Measurements from ENCODE around the gene FRMPD1. TPM values are rescaled to one million over a fixed set of nuclear protein-coding genes. Genes with fewer than 3 reads are reported as not detected.

FRMPD1 gene
- total and polyA plus RNA-seq, 2 of the 4 experiments (the other 2 are of a cell fraction): not detected

GRCh38 chr9:37700900-37701299 is 50.1 kb downstream of the FRMPD1 start:
- no TSS peak for BruUV-seq (replicated peaks)
- Histone ChIP-seq H4K20me1 (ENCODE audit: insufficient read depth, low read length) (no peaks in the 10 kb centered on the region), H3K14ac (replicated peaks; ENCODE audit: low read depth, low read length) (no peak overlapping the region), H2BK15ac (ENCODE audit: low read depth, low read length) (no peak overlapping the region), H2BK20ac (ENCODE audit: low read depth, low read length) (no peak overlapping the region), H2BK120ac (ENCODE audit: low read depth, low read length) (no peak overlapping the region), H3K79me1 (ENCODE audit: low read depth in 1 of 2, low read length in 2 of 2) (no peaks in the 10 kb centered on the region), H2AK5ac (ENCODE audit: low read depth, low read length) (no peak overlapping the region), H3K56ac (ENCODE audit: extremely low read depth, insufficient read depth, low read length) (no peak overlapping the region), H2AK9ac (replicated peaks; ENCODE audit: low read depth, low read length, poor library complexity) (no peak overlapping the region), H3K18ac (ENCODE audit: low read depth, low read length) (no peak overlapping the region), H3K4me2 (ENCODE audit: low read depth, low read length) (no peak overlapping the region), H3K4me3 (ENCODE audit: insufficient read depth, low read depth, low read length) (no peak overlapping the region), H4K91ac (ENCODE audit: insufficient read depth, low read depth, low read length) (no peak overlapping the region), H2BK5ac (ENCODE audit: low read depth, low read length, poor library complexity, severe bottlenecking) (no peak overlapping the region), H3K36me3 (ENCODE audit: control insufficient read depth, insufficient read depth, low read length) (no peaks in the 10 kb centered on the region), H3K27ac (ENCODE audit: insufficient read depth, low read length) (no peak overlapping the region), H2AFZ (replicated peaks; ENCODE audit: low read length, poor library complexity) (no peak overlapping the region), H3K4me1 (ENCODE audit: control insufficient read depth, insufficient read depth, low read length) (no peaks in the 10 kb centered on the region), H3K27me3 (ENCODE audit: control insufficient read depth, insufficient read depth, low read length) (peaks cover 11% of the 10 kb centered on the region), H3K4ac (ENCODE audit: low read depth, low read length) (no peak overlapping the region), H3K23ac (ENCODE audit: low read depth, low read length) (no peak overlapping the region), H3K9me3 (ENCODE audit: control insufficient read depth, insufficient read depth, low read length) (no peaks in the 10 kb centered on the region), H4K5ac (ENCODE audit: low read depth, low read length) (no peak overlapping the region), H3K9ac (ENCODE audit: low read depth, low read length) (no peak overlapping the region), H3K9me1 (ENCODE audit: insufficient read depth, low read length) (no peaks in the 10 kb centered on the region), H4K8ac (ENCODE audit: low read depth in 2 of 2, low read length in 2 of 2) (no peak overlapping the region)
- in situ Hi-C loops (cut with MboI; ENCODE audit: low sequenced_read_pairs): no loop called here
- ChIA-PET CTCF (interaction anchor here (1.1 kb wide), 1 partner anchor 21 kb away, joined by 3 read pairs; no protein-coding TSS in a partner anchor), POLR2A (ENCODE audit: unreplicated experiment) (no interaction called here)
- ATAC-seq (ENCODE audit: low read depth): no peak
- TF ChIP-seq RFX5 (IDR thresholded peaks at IDR 0.05; ENCODE audit: low read depth, low read length) (no peak), RAD21 (IDR thresholded peaks at IDR 0.05; ENCODE audit: low read length) (no peak), MAZ (IDR thresholded peaks at IDR 0.05; ENCODE audit: borderline replicate concordance, low read depth, low read length) (no peak), SMC3 (IDR thresholded peaks at IDR 0.05; ENCODE audit: low read depth, low read length) (no peak), NFE2L2 (IDR thresholded peaks at IDR 0.05; ENCODE audit: low read depth, low read length) (no peak), FOS (IDR thresholded peaks at IDR 0.05; ENCODE audit: low read depth, low read length) (no peak)
- dilution Hi-C loops (cut with HindIII; ENCODE audit: low sequenced_read_pairs, unreplicated experiment): no loop called here
- DNase-seq: no peak
- no CpG with 5 or more reads among the region's 3 CpGs for WGBS, 2 experiments (ENCODE audit: extremely low coverage in 2 of 2, insufficient read length in 1 of 2)
- intact Hi-C loops (cut with micrococcal nuclease): no loop called here

Measured in IMR-90 (cell line).